Uterine smooth muscle cell (primary cell): ENCODE data around the gene ARRDC1. TPM values are rescaled to one million over a fixed set of nuclear protein-coding genes. Genes with fewer than 3 reads are reported as not detected.

Experiments
- total RNA-seq: library from RNA; depleted of rRNA; stranded (reverse); fragments of >200 nt; gene quantifications from 2 replicates; pipeline ENCODE4 v1.2.3, GENCODE V29; 2014

The ARRDC1 gene, protein sequence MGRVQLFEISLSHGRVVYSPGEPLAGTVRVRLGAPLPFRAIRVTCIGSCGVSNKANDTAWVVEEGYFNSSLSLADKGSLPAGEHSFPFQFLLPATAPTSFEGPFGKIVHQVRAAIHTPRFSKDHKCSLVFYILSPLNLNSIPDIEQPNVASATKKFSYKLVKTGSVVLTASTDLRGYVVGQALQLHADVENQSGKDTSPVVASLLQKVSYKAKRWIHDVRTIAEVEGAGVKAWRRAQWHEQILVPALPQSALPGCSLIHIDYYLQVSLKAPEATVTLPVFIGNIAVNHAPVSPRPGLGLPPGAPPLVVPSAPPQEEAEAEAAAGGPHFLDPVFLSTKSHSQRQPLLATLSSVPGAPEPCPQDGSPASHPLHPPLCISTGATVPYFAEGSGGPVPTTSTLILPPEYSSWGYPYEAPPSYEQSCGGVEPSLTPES
- total RNA-seq: 18.5 and 18.7 TPM in 2 replicates

DNA sequence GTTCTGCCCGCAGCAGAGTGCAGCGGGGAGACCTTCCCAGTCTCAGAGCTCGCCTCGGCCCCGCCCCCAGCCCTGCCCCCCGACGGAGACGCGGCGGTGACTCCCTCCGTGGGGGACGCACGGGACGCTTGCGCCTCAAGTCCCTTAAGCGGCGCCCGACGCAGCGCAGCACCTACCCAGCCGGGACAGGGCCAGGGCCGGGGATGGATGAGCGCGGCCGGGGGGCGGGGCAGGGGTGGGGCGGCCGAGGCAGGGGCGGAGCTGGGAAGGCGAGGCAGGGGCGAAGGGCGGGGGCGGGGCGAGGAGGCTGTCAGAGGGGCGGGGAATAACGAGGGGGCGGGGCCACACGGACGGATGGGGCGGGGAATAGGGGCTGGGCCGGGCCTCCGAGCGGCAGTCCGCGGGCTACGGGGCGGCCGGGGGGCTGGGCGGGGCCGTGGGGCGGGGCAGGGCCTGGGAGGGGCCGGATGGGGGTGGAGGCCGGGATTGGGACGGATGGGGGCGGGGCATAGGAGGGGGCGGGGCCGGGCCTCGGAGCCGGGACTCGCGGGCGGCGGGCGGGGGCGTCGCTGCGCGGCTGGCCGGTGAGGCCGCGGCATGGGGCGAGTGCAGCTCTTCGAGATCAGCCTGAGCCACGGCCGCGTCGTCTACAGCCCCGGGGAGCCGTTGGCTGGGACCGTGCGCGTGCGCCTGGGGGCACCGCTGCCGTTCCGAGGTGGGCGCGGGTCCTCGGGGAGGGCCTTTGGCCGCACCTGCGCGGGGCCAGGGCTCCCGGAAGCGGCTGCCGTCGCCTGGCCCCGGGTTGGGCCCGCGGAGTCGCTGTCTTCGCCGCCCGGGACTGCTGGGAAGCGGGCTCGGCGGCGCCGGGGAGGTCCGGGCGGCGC, at the start of gene ARRDC1:
ARRDC1 (plus strand) TSS at position 566 of the 884 bp plus-strand sequence; CDS start at position 598, 32 bp downstream.

DNA sequence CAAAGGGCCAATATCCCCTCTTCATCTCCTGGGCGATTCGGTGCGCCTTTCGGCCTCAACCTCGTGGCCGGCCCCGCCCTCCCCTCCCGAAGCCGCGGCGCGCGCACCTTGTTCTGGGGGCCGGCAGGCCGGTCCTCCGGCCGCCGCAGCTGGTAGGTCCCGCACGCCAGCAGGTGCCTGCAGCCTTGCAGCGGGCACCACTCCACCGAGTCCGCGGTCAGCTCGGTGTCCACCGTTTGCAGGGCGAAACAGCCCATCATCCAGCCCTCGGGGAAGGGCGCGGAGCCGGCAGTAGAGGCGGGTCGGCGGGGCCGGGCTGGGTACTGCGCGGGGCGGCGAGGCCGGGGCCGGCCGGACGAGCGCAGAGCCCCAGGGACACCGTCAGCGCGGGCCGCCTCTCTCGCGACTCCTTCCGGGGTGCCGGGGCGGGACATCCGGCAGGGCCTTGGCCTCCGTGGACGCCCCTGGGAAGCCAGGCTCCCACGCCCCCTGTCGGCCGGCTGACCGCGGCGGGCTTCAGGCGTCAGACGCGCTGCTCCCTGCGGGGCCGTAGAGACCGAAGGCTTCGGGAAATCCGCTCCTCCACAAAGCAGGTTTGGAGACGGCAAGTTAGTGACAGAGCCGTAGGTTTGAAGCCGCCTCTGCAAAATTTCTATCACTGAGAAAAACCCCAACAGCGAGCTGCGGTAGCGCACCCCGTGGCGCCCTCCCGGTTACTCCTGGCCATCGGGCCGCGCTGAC, 26.8 kb upstream of the ARRDC1 start, which contains the start of gene DPH7:
DPH7 (minus strand) TSS at position 408 of the 741 bp plus-strand sequence; CDS start at position 260, 148 bp downstream.

DNA sequence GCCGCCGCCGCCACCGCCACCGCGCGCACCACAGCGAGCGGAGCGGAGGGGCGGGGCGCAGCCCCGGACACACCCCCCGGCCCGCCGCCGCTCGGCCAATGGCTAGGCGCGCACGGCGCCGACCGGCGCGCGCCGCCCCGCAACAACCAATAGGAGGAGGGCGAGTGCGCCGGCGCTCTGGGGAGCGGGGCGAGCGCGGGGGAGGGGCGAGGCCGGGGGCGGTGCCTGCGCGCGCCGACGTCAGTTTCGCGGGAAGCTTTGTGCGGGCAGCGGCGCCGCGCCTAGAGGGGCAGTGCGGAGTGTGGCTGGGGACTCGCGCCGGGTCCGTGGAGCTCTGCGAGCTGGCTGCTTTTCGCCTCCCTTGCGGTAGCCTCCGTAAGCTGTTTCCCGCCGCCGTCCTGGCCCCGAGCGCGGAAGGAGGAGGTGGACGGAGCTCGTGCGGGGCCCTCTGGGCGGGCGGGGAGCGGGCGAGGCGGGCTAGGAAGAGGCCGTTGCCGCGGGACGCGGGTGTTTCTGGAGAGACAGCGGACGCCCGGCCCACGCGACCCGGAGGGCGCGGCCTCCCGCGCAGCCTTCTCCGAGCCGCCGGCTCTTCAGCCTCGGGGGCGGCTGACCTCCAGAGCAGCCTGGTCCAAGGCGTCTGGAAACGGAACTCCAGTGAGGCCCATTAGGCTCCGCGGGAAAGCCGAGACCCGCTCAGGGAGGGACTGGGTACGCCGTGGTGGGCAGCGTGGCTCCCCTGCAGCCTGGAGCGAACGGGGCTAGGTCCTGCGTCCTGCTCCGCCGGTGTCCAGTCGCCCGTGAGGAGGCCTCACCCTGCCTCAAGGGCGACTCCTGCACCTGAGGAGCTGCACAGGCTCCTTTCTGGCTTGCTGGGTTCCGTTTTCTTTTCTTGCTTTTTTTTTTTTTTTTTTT, 14.8 kb upstream of the ARRDC1 start, which contains the start of gene ZMYND19:
ZMYND19 (minus strand) TSS at position 44 of the 915 bp plus-strand sequence. CDS start 249 bp downstream, outside the sequence.

DNA sequence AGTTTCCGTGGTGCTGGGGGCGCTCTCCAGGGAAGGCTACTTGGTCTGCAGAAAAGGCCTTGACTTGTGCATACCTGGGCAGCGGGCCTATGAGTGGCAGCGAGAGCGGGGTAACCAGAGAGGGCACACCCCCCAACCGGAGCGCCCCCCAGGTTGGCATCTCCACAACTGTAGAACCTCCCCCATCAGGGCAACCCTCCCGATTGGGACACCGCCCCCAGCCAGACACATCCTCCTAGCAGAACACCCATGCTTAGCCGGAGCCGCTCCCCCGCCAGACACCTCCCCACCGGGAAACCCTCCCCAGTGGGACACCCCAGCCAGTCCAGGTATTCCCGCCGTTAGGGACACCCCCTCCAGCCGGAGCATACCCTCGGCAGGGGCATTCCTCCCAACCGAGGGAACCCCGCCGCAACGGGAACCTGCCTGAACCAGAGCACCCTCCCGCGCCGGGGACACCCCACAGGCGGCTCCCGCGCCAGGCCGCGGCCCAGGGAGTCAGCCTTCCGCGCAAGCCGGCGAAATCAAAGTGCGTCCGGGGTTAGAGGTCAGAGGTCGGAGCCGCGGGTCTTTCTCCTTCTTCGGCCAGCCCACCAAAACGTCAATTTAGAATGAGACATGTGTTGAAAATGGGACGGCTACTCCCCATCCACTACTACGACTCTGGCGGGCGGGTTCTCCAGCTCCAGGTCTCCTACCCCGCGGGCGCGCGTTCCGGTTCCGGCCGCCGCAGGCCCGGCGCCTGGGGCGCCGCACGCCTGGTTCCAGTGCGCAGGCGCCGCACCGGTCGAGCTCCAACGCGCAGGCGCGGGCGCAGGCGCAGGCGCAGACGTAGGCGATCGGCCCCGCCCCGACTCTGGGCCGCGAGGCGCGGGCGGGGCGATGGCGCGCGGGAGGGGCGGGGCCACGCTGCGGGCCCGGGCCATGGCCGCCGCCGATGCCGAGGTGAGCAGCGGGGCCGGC, 12.9 kb downstream of the ARRDC1 start, which contains the start of gene EHMT1:
EHMT1 (plus strand) TSS at position 901 of the 963 bp plus-strand sequence; CDS start at position 925, 24 bp downstream.

Other genes with a start within 250 kb of the ARRDC1 start
- gene EXD3, start 182.5 kb upstream of the ARRDC1 start, total RNA-seq: 6.5 and 19.5 TPM in 2 replicates
- 0.22 and 1.00 TPM in 2 replicates for gene NOXA1, start 182.3 kb upstream of the ARRDC1 start, total RNA-seq
- gene ENTPD8, start 164.3 kb upstream of the ARRDC1 start, total RNA-seq: under 0.01 and 0.12 TPM in 2 replicates
- gene NSMF, start 146.4 kb upstream of the ARRDC1 start, total RNA-seq: 16.9 and 28.0 TPM in 2 replicates
- 0.55 and 1.00 TPM in 2 replicates for gene PNPLA7, start 55.3 kb upstream of the ARRDC1 start, total RNA-seq
- 43.6 and 46.2 TPM in 2 replicates for gene MRPL41, start 53.8 kb upstream of the ARRDC1 start, total RNA-seq
- 27.4 and 29.8 TPM in 2 replicates for gene DPH7, start 26.8 kb upstream of the ARRDC1 start, total RNA-seq
- gene ZMYND19, start 15.2 kb upstream of the ARRDC1 start, total RNA-seq: 22.5 and 26.2 TPM in 2 replicates
- 49.0 and 50.4 TPM in 2 replicates for gene EHMT1, start 13.3 kb downstream of the ARRDC1 start, total RNA-seq